HG02885 (cell line): ENCODE measurements around the gene LMX1B.
"Not testable (repeated sequence)": the region's sequence is repeated elsewhere in the genome, so short reads cannot be mapped to it uniquely, and the experiment has no call there.

ENCODE experiments used
- ATAC-seq: cut with Tn5 transposase; IDR thresholded peaks from one replicate; pipeline ENCODE4 v1.9.1; 2021; ENCODE audit warnings: mild to moderate bottlenecking; ENCODE audit not compliant: unreplicated experiment, poor library complexity

LMX1B gene

GRCh38 chr9:126730592-126730991 lies 116.9 kb downstream of the LMX1B start:
- ATAC-seq, result not testable (repeated sequence)

GRCh38 chr9:126733005-126733404 lies 119.3 kb downstream of the LMX1B start:
- ATAC-seq, result no peak

- no peak for ATAC-seq
These were observed 121.1 kb downstream of the LMX1B start for GRCh38 chr9:126734877-126735276.

- ATAC-seq, result no peak
These were observed 121.8 kb downstream of the LMX1B start for GRCh38 chr9:126735482-126735881.

GRCh38 chr9:126738553-126738952 lies 124.8 kb downstream of the LMX1B start:
- no peak for ATAC-seq

- no peak for ATAC-seq
These were observed 129.3 kb downstream of the LMX1B start for GRCh38 chr9:126743041-126743440.

GRCh38 chr9:126745574-126746411 lies 132.1 kb downstream of the LMX1B start:
- ATAC-seq, result no peak
